ENCODE measurements around the gene ATP5MC3.

DNA sequence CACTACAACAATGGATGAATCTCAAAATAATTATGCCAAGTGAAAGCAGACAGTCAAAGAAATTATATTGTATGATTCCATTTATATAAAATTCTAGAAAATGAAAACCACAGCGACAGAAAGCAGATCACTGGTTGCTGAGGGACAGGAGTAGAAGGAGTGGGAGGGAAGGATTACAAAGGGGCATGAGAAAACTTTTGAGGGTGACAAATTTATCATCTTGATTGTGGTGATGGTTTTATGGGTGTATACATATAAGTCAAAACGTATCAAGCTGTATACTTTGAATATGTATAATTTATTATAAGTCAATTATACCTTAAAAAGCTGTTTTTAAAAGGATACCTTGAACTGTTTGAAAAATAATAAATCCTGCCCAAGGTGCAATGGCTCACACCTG lies 41.2 kb downstream of the ATP5MC3 start:
- TF ChIP-seq, protein P1, sequence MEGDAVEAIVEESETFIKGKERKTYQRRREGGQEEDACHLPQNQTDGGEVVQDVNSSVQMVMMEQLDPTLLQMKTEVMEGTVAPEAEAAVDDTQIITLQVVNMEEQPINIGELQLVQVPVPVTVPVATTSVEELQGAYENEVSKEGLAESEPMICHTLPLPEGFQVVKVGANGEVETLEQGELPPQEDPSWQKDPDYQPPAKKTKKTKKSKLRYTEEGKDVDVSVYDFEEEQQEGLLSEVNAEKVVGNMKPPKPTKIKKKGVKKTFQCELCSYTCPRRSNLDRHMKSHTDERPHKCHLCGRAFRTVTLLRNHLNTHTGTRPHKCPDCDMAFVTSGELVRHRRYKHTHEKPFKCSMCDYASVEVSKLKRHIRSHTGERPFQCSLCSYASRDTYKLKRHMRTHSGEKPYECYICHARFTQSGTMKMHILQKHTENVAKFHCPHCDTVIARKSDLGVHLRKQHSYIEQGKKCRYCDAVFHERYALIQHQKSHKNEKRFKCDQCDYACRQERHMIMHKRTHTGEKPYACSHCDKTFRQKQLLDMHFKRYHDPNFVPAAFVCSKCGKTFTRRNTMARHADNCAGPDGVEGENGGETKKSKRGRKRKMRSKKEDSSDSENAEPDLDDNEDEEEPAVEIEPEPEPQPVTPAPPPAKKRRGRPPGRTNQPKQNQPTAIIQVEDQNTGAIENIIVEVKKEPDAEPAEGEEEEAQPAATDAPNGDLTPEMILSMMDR (IDR thresholded peaks at IDR 0.05), result no peak
- TF ChIP-seq, protein P2, sequence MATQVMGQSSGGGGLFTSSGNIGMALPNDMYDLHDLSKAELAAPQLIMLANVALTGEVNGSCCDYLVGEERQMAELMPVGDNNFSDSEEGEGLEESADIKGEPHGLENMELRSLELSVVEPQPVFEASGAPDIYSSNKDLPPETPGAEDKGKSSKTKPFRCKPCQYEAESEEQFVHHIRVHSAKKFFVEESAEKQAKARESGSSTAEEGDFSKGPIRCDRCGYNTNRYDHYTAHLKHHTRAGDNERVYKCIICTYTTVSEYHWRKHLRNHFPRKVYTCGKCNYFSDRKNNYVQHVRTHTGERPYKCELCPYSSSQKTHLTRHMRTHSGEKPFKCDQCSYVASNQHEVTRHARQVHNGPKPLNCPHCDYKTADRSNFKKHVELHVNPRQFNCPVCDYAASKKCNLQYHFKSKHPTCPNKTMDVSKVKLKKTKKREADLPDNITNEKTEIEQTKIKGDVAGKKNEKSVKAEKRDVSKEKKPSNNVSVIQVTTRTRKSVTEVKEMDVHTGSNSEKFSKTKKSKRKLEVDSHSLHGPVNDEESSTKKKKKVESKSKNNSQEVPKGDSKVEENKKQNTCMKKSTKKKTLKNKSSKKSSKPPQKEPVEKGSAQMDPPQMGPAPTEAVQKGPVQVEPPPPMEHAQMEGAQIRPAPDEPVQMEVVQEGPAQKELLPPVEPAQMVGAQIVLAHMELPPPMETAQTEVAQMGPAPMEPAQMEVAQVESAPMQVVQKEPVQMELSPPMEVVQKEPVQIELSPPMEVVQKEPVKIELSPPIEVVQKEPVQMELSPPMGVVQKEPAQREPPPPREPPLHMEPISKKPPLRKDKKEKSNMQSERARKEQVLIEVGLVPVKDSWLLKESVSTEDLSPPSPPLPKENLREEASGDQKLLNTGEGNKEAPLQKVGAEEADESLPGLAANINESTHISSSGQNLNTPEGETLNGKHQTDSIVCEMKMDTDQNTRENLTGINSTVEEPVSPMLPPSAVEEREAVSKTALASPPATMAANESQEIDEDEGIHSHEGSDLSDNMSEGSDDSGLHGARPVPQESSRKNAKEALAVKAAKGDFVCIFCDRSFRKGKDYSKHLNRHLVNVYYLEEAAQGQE (IDR thresholded peaks at IDR 0.05; ENCODE audit: insufficient read depth in 1 of 2, low read depth in 2 of 2, low read length in 1 of 2), result no peak
